Ascending aorta (tissue), 2 donors: Measurements from ENCODE around the gene CDC20. TPM values are rescaled to one million over a fixed set of nuclear protein-coding genes. Genes with fewer than 3 reads are reported as not detected.

Source experiments
- DNase-seq, 2 donors: peaks; one replicate each; pipeline ENCODE4 v3.0.0-alpha.2; 2019; ENCODE audit warnings: low spot score in 2 of 2
- H3K27ac ChIP-seq, 2 donors: fragments of 200-600 bp; sonication (generic); one replicate each; pipeline ENCODE4 v1.5.1; 2016 to 2017; ENCODE audit warnings: mild to moderate bottlenecking in 1 of 2
- H3K27me3 ChIP-seq: fragments of 200-600 bp; sonication (generic); one replicate; pipeline ENCODE4 v1.5.1; 2017
- H3K36me3 ChIP-seq, 2 donors: fragments of 200-600 bp; sonication (generic); one replicate each; pipeline ENCODE4 v1.5.1; 2016
- H3K4me1 ChIP-seq, 2 donors: fragments of 200-600 bp; sonication (generic); one replicate each; pipeline ENCODE4 v1.5.1; 2016 to 2017; ENCODE audit warnings: mild to moderate bottlenecking in 1 of 2
- H3K4me3 ChIP-seq, 2 donors: fragments of 200-600 bp; sonication (generic); one replicate each; pipeline ENCODE4 v1.5.1; 2016 to 2017; ENCODE audit warnings: mild to moderate bottlenecking in 1 of 2
- H3K9me3 ChIP-seq, 2 donors: fragments of 200-600 bp; sonication (generic); one replicate each; pipeline ENCODE4 v1.5.1; 2016
- intact Hi-C: fragments of 100-400 bp; cut with DNase I; formaldehyde crosslinking; loops from one replicate; pipeline ENCODE4 v1.15.1; 2023
- total RNA-seq: library from RNA; depleted of rRNA; stranded (reverse); fragments of >200 nt; gene quantifications from one replicate; pipeline ENCODE4 v1.1.0, GENCODE V29; 2016
- TF ChIP-seq, protein P1 (sequence below), 3 experiments: fragments of 200-600 bp in 2 of 3; fragments of 450-650 bp in 1 of 3; sonication (generic) in 2 of 3; IDR thresholded peaks; one replicate each; pipeline ENCODE4 v1.5.1; 2016 to 2019; ENCODE audit warnings: antibody characterized with exemption in 3 of 3, mild to moderate bottlenecking in 1 of 3, moderate library complexity in 1 of 3

CDC20 gene
- total RNA-seq, 1 donor from 2014 or later: not detected

DNA sequence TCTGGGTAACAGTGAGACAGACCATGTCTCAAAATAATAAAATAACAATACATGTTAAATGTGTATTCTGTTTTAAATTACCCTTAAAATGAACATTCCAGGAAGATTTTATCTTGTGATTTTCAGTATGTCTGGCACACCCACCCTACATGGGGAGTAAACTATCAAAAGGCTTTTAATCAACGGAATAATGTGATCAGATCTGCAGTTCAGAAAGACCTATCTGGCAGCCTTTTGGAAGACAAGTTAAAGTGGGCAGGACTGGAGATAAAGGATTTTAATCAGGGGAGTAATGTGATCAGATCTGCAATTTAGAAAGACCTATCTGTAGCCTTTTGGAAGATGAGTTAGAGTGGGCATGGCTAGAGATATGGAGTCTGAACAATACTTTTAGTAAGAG, 20.7 kb downstream of the CDC20 start:
- TF ChIP-seq, protein P1, sequence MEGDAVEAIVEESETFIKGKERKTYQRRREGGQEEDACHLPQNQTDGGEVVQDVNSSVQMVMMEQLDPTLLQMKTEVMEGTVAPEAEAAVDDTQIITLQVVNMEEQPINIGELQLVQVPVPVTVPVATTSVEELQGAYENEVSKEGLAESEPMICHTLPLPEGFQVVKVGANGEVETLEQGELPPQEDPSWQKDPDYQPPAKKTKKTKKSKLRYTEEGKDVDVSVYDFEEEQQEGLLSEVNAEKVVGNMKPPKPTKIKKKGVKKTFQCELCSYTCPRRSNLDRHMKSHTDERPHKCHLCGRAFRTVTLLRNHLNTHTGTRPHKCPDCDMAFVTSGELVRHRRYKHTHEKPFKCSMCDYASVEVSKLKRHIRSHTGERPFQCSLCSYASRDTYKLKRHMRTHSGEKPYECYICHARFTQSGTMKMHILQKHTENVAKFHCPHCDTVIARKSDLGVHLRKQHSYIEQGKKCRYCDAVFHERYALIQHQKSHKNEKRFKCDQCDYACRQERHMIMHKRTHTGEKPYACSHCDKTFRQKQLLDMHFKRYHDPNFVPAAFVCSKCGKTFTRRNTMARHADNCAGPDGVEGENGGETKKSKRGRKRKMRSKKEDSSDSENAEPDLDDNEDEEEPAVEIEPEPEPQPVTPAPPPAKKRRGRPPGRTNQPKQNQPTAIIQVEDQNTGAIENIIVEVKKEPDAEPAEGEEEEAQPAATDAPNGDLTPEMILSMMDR (IDR thresholded peaks at IDR 0.05): no peak
- Histone ChIP-seq H3K36me3 (peaks cover 16 to 40% of the 10 kb centered on the region in 2 donors), H3K4me3 (no peak overlapping the region), H3K27me3 (no peaks in the 10 kb centered on the region), H3K27ac (no peak overlapping the region), H3K4me1 (no peaks in the 10 kb centered on the region), H3K9me3 (no peaks in the 10 kb centered on the region)
- intact Hi-C loops: no loop called here
- DNase-seq: no peak

GRCh38 chr1:43381612-43382011, 22.8 kb downstream of the CDC20 start:
- Histone ChIP-seq H3K4me3 (no peak overlapping the region), H3K27me3 (no peaks in the 10 kb centered on the region), H3K4me1 (no peaks in the 10 kb centered on the region), H3K27ac (no peak overlapping the region), H3K9me3 (no peaks in the 10 kb centered on the region), H3K36me3 (peaks cover 37 to 61% of the 10 kb centered on the region in 2 donors)
- TF ChIP-seq, protein P1 (IDR thresholded peaks at IDR 0.05): no peak
- DNase-seq: no peak
- intact Hi-C loops: no loop called here

- no peak for DNase-seq
- Histone ChIP-seq H3K4me3 (no peak overlapping the region), H3K36me3 (peaks cover 41 to 67% of the 10 kb centered on the region in 2 donors), H3K9me3 (no peaks in the 10 kb centered on the region), H3K27me3 (no peaks in the 10 kb centered on the region), H3K27ac (no peak overlapping the region), H3K4me1 (no peaks in the 10 kb centered on the region)
- TF ChIP-seq, protein P1 (IDR thresholded peaks at IDR 0.05): no peak
- intact Hi-C loops: no loop called here
Measured at GRCh38 chr1:43382027-43382779, 23.4 kb downstream of the CDC20 start.

DNA sequence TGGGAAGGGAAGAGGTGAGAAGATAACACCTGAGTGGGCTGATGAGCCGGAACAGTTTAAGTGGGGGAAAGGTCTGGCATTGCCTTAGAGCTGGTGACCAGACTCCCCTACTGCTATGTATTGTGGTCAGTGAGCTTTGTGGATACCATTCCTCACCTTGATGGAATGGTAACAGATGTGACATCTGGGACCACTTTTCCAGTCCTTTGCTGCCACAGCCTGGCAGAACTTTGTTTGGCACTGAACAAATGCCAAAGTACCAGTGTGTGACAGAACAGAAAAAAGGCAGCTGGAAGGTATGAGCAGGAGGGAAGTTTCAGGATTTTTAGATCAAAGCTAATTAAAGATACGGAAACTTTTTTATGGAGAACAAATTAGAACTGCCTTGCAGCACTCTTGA, 24.7 kb downstream of the CDC20 start:
- Histone ChIP-seq H3K4me1 (peaks cover 7 to 11% of the 10 kb centered on the region in 2 donors), H3K36me3 (peaks cover 46 to 69% of the 10 kb centered on the region in 2 donors), H3K27me3 (no peaks in the 10 kb centered on the region), H3K27ac (no peak overlapping the region), H3K4me3 (no peak overlapping the region), H3K9me3 (no peaks in the 10 kb centered on the region)
- TF ChIP-seq, protein P1 (IDR thresholded peaks at IDR 0.05): peak in 1 of 3 experiments; percentile 6
- intact Hi-C loops: no loop called here
- no peak for DNase-seq

GRCh38 chr1:43386676-43387075, 27.9 kb downstream of the CDC20 start:
- TF ChIP-seq, protein P1 (IDR thresholded peaks at IDR 0.05): no peak
- intact Hi-C loops: no loop called here
- H3K4me1 ChIP-seq: peaks cover 18 to 25% of the 10 kb centered on the region in 2 donors
- H3K27ac ChIP-seq: no peak overlapping the region
- peaks cover 46 to 62% of the 10 kb centered on the region in 2 donors for H3K36me3 ChIP-seq
- no peaks in the 10 kb centered on the region for H3K9me3 ChIP-seq
- H3K4me3 ChIP-seq: no peak overlapping the region
- no peak for DNase-seq
- no peaks in the 10 kb centered on the region for H3K27me3 ChIP-seq
